Measurements from ENCODE around the gene TOMM5.
"Not testable (repeated sequence)": the region's sequence is repeated elsewhere in the genome, so short reads cannot be mapped to it uniquely, and the experiment has no call there.

The TOMM5 gene

DNA sequence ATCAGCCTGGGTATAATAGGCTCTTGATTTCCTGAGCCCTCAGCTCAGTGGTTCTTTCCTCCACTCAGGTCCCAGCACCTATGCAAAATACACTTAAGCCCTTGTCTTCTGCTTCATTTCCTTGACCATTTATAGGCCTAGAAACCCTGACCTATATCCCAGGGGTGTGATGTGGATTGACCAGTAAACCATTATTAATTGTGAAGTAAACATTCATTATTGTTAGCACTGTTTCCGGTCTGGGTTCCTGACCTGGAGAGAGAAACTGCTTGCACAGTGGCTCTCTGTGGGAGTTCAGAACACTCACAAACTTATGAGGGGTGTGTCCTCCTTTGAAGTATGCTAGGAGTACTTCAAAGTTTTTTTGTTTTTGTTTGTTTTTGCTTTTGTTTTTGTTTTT lies 19.6 kb upstream of the TOMM5 start:
- DNase-seq (ENCODE audit: low spot score) = no peak
- FAIRE-seq = no peak

DNA sequence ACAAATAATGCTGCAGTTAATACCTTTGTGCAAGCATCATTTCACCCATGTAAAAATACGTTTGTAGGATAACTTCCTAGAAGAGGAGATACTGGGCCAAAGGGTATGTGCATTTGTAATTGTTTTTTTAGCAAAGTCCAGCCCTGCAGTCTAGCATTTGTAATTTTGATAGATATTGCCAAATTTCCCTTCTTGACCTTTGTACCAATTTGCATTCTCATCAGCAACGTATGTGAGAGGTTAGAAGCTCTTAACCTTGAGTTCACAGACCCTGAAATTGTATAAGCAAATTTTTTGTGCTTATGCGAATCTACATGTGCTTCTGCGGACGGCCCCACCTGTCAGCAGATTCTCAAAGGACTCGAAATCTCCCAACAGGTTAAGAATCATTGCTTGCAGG lies 18.6 kb upstream of the TOMM5 start:
- no peak for DNase-seq (ENCODE audit: low spot score)
- FAIRE-seq = no peak

DNA sequence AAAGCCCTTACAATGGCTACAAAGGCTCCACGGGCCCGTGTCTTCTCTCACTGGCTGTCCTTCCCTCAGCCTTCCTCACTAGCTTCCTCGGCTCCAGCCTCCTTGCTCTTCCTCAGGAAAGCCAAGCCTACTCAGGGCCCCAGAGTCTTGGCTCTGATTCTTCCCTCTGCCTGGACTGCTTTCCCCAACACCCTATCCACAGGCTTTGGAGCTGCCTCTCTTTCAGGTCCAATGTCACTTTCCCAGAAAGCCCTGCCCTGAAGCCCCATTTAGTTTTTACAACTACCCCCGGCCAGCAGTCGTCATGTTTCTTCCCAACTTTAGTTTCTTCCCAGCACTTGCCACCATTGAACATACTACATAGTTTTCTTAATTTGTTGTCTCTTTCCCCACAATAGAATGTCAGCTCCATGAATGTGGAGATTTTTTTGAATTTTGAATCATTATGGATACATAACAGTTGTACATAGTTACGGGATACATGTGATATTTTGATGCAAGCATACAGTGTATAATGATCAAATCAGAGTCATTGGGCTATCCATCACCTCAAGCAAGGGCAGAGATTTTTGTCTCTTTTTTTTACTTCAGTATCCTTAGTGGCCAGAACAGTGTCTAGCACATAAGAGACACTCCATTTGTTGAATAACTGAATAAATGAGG lies 17.5 kb upstream of the TOMM5 start:
- no peak for DNase-seq (ENCODE audit: low spot score)
- no peak for FAIRE-seq

DNA sequence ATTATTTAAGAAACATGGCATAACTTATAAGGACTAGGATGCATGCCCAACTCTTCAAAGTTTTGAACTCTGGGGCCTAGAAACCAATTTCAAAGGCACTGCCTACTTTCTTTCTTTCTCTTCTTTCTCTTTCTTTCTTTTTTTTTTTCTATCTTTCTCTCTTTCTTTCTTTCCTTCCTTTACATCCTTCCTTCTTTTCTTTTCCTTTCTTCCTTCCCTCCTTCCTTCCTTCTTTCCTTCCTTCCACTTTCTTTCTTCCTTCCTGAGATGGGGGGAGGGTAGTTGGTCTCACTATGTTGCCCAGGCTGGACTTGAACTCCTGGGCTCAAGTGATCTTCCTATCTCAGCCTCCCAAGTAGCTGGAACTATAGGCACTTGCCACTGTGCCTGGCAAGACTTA lies 15.9 kb upstream of the TOMM5 start:
- FAIRE-seq (no peak), DNase-seq (ENCODE audit: low spot score) (no peak)

DNA sequence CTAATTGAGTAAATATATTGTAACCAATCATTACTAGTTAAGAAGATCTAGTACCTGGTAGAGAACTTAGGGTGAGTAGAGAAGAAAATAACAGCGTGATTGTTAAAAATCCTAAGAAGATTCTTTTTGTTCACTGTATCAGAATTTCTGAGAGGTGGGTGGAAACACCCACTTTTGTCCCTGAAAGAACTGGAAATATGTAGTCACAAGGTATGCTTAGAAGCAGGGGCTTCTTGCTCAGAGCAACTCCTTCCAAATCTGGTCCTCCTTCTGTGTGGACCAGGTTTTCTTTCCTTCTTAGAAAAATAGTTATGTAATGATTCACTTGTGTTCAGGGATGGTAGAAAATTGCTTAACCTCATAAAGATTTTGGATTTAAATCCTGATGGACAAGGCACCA lies 11.9 kb upstream of the TOMM5 start:
- FAIRE-seq = no peak
- DNase-seq (ENCODE audit: low spot score) = no peak

DNA sequence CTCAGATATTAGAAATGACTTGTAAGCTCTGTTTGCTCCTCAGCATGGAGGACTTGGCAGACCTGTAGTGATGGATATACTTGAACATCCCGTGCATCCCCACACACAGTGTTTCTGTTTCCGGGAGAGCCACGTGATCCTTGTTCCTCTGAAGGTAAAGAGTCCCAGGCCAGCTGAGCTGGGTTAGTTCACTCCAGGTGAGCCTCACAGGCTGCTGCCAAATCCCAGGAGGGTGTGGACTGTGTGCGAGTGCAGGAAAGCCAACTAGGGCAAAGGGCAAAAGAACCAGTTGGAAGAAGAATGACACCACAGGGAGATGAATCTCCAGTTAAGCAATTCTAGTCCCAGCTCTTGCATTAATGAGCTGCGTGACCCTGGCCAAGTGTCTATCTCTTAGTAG lies 10.4 kb upstream of the TOMM5 start:
- FAIRE-seq (no peak), DNase-seq (ENCODE audit: low spot score) (no peak)

DNA sequence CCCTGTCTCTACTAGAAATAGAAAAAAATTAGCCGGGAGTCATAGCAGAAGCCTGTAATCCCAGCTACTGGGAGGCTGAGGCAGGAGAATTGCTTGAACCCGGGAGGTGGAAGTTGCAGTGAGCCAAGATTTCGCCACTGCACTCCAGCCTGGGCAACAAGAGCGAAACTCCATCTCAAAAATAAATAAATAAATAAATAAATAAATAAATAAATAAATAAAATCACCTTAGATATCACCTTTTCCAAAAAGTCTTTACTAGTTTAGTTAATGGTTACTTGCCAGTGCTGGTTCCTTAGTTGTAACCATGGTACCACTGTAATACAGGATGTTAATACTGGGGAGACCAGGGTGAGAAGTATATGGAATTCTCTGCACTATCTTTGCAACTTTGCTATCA lies 9.7 kb upstream of the TOMM5 start:
- DNase-seq (ENCODE audit: low spot score); FAIRE-seq: not testable (repeated sequence)

DNA sequence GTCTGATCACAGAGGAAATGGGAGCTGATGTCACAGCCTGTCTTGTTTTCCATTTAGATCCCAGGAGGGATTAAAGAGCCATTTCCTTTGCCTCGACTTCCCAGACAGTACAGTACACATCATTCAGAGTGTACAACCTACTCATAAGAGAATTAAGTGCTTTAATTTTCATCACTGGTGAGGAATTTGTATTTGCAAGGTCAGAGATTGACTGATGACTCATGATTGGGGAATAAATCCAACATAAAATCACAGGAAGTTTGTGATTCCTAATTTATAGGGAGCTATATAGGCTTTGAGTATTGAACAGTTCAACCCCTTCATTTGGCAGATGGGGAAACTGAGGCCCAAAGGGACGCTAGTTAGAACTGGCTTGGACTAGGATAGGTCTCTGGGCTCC lies 4.1 kb upstream of the TOMM5 start:
- no peak for DNase-seq (ENCODE audit: low spot score)
- FAIRE-seq = no peak

DNA sequence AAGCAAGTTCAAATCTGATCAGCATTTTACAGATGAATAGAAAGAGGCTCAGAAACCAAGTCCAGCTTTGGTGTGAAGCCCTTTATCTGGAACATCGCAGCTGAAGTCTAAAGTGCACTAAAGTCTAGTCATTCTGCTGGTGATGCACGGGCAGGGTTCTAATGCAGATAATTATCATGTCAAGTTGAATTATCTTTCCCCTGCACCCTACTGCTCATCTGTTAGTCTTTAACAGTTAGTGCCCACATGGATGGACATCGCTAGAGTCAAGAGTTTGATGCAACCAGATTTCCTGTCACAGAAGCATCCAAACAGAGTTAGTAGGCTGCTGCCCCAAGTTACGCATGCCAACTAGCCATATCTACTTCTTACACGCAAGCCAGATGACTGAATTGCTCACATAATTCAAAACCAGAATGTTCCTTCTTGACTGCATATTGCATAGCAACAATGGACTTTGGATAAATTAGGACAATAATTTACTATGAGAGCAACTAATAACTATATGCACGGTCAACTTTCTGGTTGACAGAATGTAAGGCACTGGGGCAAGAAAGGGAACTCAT lies 1.6 kb upstream of the TOMM5 start:
- no peak for DNase-seq (ENCODE audit: low spot score)
- no peak for FAIRE-seq

DNA sequence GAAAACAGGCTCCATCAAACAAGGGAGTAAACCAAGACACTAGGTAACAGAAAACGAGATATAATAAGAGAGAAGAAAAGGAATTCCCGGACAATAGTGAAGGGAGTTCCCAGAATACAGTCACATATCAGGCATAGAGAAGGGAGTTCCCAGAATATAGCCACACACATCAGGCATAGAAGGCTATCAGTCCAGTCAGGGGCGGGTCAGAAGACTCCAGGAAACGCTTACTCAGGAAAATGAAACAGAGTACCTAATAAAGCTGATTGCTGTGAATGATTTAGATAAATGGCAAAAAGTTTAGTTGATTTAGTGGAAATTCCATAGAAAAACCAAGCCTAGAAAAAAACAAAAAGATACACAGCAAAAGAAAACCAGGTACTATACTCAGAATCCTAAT lies 4.9 kb downstream of the TOMM5 start:
- DNase-seq (ENCODE audit: low spot score) = no peak
- FAIRE-seq = no peak

DNA sequence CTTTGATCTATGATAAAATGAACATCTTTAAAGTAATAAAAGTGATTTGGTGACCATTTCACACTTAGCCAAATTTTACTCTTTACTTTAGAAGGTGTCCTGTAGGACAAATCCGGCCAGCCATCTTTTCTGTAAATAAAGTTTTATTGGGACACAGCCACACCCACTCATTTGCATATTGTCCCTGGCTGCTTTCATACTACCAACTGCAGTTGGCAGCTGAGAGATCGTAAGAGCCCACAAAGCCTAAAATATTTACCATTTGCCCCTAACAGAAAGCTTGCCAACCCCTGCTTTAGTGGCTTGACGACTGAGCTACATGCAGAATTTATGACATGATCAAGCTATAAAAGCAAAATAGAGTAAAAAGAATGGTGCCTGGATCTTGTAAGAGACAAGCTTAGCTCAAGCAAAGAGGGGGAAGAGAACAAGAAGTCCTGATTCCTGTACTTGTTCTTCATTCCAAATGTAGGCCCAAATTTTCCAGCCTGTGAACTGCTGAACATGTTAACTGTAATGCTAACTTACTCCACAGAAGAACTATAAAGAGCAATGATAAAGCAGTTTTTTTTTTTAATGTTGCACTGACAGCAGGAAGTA lies 8.8 kb downstream of the TOMM5 start:
- FAIRE-seq = no peak
- DNase-seq (ENCODE audit: low spot score) = no peak

DNA sequence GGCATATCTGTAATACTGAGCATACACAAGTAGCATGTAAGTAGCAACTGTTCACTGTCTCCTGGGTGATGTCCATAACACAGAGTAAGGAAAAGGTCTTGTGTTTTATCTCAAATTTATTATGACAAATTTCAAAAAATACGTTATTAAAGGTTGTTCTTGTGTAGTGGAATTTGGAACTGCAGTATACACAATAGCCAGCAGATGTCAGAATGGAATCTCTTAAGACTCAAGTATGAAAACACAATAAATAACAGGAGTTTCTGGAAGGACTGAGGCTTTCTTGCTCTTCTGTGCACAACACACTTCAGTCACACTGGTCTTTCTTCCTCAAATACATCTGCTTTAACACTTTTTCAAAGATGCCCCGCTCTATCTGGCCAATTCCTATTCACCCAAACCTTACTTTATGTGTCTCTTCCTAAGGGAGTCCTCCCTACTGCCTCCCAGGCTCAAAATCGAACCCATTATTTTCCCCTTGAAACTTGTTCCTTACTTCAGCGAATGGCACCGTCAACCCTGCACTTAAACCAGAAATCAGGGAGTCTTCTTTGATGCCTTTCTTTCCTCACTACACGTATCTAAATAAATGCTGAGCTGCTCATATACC lies 9.7 kb downstream of the TOMM5 start:
- peak; percentile 49 for DNase-seq (ENCODE audit: low spot score)
- no peak for FAIRE-seq

DNA sequence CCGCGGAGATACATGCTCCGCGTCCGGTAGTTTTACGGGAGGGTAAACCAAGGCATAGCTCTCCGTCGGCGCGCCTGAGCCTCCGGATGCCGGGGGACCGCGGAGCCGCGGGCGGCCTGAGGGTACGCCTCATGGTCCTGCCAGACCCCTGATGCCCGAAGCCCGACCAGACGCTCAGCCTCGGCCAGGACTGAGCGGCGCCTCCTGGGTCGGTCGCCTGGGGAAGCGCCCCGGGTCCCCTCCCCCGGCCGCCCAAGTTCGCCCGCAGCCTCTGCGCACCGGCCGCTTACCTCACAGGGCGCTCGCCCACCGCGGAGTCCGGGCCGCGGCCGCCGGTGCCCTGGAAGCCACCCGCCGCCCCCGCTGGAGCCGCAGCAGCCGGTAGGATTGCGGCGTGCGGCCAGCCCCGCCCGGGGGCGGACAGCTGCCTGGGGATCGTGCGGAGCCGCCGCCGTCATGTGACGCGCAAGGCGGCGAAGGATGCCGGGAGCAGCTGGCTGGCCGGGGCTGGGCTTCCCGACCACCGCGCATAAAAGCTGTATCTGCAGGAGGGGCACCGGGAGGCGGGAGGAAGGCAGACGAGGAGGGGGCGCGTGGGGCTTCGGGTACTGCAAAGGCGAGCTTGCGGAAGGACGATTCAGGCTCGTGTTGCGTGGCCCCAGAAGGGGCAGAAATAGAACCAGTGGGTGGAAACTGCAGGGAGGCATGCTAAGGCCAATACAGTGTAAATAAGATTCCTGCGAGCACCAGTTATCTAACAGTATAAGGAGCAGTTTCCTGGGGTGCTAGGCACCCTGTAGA lies 16.3 kb downstream of the TOMM5 start, which contains the start of gene FBXO10:
Gene FBXO10 (minus strand): TSS at position 460 of the 801 bp plus-strand sequence. CDS start 34,612 bp downstream, outside the sequence.
- peak; percentile 93 for FAIRE-seq
- peak; percentile 91 for DNase-seq (ENCODE audit: low spot score)

DNA sequence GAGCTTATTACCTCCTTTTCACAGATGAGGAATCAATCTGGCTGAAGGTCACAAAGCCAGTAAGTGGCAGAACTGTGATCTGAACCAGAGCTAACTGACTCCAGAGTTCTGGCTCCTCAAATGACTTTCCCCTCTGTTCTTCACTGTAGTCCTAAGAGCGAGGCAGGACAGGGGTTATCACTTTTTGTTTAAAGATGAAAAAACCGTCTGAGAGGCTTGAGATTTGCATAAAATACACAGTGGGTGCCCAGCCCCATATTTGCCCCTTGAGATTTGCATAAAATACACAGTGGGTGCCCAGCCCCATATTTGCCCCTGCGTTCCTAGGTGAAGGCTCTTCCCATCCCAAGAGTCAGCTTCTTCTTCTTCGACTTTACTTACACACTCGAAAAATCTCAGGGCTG lies 16.9 kb downstream of the TOMM5 start:
- FAIRE-seq (no peak), DNase-seq (ENCODE audit: low spot score) (no peak)

DNA sequence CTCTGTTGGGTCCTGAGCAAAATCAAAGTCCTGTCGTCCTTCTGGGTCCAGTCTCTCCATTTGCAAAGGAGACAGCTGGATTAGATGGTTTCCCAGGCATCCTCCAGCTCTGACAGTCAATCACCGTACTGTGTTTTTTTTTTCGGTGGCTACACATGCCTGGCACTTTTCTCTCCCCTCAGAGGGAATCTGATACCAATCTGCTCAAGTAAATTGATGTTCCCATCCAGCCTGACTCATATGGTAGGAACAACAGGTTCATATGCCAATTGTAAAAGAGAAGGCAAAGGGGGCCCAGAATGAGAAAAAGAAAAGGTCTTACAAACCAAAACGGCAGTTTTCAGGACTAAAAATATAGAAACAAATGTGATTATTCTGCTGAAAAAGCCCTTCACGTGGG lies 17.4 kb downstream of the TOMM5 start:
- no peak for DNase-seq (ENCODE audit: low spot score)
- no peak for FAIRE-seq

DNA sequence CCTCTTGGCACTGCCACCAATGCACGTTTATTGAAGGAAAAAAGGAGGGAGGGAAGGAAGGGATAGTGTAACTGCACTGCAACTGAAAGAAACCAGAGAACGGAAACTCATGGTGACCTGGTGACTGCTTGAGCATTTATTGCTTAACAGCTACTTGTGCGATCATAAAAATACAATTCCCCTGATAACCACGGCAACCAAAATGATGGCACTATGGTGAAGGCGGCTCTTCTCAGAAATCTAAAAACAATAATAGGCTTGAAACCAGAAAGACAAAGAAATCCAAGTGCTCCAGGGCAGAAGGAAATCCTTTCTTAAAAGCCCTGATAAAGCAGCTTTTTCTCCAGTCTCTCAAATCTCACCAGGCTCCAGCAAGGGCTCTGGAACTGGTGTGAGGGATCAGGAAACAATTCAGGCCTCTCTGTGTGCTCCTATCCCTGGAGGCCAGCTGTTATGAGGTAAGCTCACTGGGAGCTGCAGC lies 18.1 kb downstream of the TOMM5 start:
- DNase-seq (ENCODE audit: low spot score) = no peak
- FAIRE-seq = no peak

DNA sequence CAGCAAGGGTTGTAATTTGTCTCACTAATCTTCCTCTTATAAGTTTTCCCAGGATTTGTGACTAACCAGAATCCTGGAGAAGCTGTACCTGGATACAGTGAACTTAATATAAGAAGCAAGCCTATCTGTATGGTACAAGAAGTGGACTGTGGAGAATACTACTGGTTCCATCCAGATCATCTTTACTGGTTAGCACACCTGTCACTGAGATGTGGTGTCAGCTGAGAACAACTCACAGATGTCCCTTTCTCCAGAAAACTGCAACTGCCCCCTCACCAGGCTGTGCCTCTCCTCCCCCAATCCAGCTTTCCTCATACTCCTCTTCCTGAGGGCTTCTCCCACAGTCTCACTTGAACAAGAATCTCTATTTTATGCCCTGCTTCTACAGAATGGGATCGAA lies 21.1 kb downstream of the TOMM5 start:
- no peak for FAIRE-seq
- no peak for DNase-seq (ENCODE audit: low spot score)

DNA sequence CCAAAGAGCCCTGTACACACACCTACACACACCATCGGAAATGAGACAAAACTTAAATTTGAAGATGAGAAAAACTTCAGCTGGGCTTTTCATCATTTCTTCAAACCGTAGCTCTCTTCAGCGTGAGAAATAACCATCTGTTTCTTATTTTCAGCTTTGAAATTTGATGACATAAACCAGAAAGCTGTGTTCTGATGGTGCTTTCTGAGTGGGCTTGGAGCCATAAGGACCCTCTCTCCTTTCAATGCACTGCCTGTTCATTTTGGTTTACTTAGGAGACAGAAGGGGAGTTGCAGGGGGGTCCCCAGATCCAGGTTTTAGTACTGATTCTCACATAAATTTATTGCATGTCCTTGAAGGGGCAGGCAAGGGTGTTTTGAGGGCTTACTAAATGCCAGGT lies 25.7 kb downstream of the TOMM5 start:
- DNase-seq (ENCODE audit: low spot score) (no peak), FAIRE-seq (no peak)

DNA sequence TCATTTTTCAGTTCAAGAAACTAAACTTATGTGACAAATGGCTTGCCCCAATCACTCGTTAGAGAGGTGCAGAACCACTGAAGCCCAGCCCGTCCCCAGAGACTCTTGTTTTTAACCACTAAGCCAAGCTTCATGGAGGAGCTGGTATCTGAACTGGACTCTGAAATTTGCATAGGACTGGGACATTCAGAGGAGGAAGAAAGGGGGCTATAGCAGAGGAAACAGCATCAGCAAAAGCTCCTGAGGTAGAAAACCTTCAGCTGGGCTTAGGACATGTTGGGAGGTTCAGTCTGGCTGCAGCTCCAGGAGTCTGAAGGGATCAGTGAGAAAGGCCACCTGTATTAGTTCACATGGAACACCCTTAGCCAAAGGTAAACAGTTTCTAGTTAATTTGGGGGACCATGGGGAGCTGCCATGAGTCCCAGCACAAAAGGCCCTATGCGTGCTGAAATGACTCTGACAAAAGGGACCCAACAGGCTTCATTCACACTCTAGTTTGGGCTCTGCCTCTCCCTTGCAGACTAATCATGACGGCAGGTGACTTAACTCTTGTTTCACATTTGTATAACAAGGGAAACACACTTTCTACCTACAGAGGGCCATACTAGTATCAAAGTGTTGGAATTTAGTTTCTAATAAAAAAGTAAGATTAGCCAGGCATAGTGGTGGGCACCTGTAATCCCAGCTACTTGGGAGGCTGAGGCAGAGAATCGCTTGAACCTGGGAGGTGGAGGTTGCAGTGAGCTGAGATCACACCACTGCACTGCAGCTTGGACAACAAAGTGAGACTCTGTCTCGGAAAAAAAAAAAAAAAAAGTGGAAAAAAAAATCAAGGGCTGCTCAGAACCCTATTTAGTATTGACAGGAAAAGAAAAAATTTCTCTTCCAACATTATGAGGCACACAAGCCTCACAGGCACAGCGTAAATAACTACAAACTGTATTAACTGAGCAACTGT lies 26.5 kb downstream of the TOMM5 start:
- no peak for FAIRE-seq
- no peak for DNase-seq (ENCODE audit: low spot score)

DNA sequence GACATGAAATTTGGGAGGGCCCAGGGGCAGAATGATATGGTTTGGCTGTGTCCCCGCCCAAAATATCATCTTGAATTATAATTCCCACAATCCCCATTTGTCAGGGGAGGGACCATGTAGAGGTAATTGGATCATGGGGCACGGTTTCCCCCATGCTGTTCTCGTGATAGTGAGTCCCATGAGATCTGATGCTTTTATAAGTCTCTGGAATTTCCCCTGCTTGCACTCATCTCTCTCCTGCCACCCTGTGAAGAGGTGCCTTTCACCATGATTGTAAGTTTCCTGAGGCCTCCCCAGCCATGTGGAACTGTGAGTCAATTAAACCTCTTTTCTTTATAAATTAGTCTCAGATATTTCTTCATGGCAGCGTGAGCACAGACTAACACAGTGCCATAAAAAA lies 27.5 kb downstream of the TOMM5 start:
- DNase-seq (ENCODE audit: low spot score) = no peak
- FAIRE-seq = no peak

Measured in urothelium cell line (cell line).